ENCODE measurements around the gene SLC38A8.

GRCh38 chr16:84041881-84042280 is 714 bp downstream of the SLC38A8 start:
- no peak for TF ChIP-seq EZH2phosphoT487 (IDR thresholded peaks at IDR 0.05; ENCODE audit: borderline replicate concordance, low read length)
- TF ChIP-seq, protein P1, sequence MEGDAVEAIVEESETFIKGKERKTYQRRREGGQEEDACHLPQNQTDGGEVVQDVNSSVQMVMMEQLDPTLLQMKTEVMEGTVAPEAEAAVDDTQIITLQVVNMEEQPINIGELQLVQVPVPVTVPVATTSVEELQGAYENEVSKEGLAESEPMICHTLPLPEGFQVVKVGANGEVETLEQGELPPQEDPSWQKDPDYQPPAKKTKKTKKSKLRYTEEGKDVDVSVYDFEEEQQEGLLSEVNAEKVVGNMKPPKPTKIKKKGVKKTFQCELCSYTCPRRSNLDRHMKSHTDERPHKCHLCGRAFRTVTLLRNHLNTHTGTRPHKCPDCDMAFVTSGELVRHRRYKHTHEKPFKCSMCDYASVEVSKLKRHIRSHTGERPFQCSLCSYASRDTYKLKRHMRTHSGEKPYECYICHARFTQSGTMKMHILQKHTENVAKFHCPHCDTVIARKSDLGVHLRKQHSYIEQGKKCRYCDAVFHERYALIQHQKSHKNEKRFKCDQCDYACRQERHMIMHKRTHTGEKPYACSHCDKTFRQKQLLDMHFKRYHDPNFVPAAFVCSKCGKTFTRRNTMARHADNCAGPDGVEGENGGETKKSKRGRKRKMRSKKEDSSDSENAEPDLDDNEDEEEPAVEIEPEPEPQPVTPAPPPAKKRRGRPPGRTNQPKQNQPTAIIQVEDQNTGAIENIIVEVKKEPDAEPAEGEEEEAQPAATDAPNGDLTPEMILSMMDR (IDR thresholded peaks at IDR 0.05; ENCODE audit: low read depth, low read length, poor library complexity, severe bottlenecking): no peak

Measured in DOHH2 (cell line).